Effector memory CD8-positive, alpha-beta T cell (primary cell): ENCODE data around the gene TRIM51G.
"Not testable (repeated sequence)": the region's sequence is repeated elsewhere in the genome, so short reads cannot be mapped to it uniquely, and the experiment has no call there.

Source experiments
- ATAC-seq: fragments of 150-1000 bp; cut with Tn5 transposase; replicated peaks from 2 replicates; pipeline ENCODE4 v1.10.0; 2021; ENCODE audit warnings: mild to moderate bottlenecking, moderate library complexity
- DNase-seq, 3 experiments: peaks; one replicate each; pipeline ENCODE4 v3.0.0; 2021
- H3K27ac Mint-ChIP-seq, 2 donors: one replicate each; pipeline ENCODE4 v1.8.0; 2022; ENCODE audit warnings: mild to moderate bottlenecking in 2 of 2, mixed read lengths in 2 of 2, moderate library complexity in 2 of 2
- H3K27me3 Mint-ChIP-seq, 2 donors: one replicate each; pipeline ENCODE4 v1.8.0; 2022; ENCODE audit warnings: mixed read lengths in 2 of 2
- H3K36me3 Mint-ChIP-seq: one replicate; pipeline ENCODE4 v1.8.0; 2022; ENCODE audit warnings: mild to moderate bottlenecking, moderate library complexity, mixed read lengths; ENCODE audit not compliant: insufficient read depth
- H3K4me1 Mint-ChIP-seq, 2 donors: one replicate each; pipeline ENCODE4 v1.8.0; 2022; ENCODE audit warnings: low read depth in 2 of 2, mixed read lengths in 2 of 2
- H3K4me3 Mint-ChIP-seq, 2 donors: one replicate each; pipeline ENCODE4 v1.8.0; 2022; ENCODE audit warnings: mild to moderate bottlenecking in 2 of 2, mixed read lengths in 2 of 2, moderate library complexity in 2 of 2
- H3K9me3 Mint-ChIP-seq, 2 donors: one replicate each; pipeline ENCODE4 v1.8.0; 2022; ENCODE audit warnings: mixed read lengths in 2 of 2
- total RNA-seq, 9 experiments: gene quantifications; one replicate each; lab custom pipeline; 2026; lab: John Stamatoyannopoulos, UW

TRIM51G gene
- 0 reads per million in 9 experiments for total RNA-seq

DNA sequence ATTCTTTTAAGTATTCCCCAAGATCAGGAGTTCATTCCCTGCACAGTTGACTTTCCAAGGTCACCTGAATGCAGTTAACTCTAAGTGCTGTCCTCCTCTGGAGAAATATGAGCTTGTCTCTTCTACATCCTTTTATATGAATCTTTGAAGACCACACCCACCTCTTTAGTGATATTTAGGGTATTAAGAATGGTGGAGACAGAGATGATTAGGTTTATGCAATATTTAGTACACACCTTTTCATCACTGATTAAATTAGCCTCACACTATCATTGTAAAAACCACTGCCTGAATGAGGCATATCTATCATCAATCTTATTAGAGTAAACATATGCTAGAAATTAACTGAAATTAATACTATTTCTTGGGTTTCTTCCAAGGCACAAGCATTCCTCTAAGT is at the start of gene TRIM51G:
TRIM51G (minus strand) TSS at position 101 of the 400 bp plus-strand sequence. CDS start 2,190 bp downstream, outside the sequence.
- not testable (repeated sequence) for H3K27ac Mint-ChIP-seq, H3K27me3 Mint-ChIP-seq, H3K36me3 Mint-ChIP-seq, H3K4me3 Mint-ChIP-seq, ATAC-seq, H3K4me1 Mint-ChIP-seq, DNase-seq, H3K9me3 Mint-ChIP-seq

DNA sequence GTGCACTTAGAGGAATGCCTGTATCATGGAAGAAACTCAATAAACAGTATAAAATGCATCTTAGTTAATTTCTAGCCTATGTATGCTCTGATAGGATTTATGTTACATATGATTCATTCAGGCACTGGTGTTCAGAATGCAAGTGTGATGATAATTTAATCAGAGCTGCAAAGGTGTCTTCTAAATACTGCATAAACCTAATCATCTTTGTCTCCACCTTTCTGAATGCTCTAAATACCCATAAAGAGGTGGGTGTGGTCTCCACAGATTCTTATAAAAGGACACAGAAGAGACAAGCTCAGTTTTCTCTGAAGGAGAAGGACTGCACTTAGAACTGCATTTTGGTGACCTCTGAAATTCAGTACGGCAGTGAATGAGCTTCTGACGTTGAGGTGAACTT is 44.8 kb upstream of the TRIM51G start, which contains the start of gene TRIM49B:
TRIM49B (plus strand) TSS at position 301 of the 400 bp plus-strand sequence. CDS start 2,777 bp downstream, outside the sequence.
- not testable (repeated sequence) for H3K27me3 Mint-ChIP-seq, H3K9me3 Mint-ChIP-seq, H3K4me3 Mint-ChIP-seq, DNase-seq, H3K4me1 Mint-ChIP-seq, H3K27ac Mint-ChIP-seq, H3K36me3 Mint-ChIP-seq, ATAC-seq

- ATAC-seq, H3K27me3 Mint-ChIP-seq, DNase-seq: not testable (repeated sequence)
Observed at GRCh38 chr11:48968592-48968991, 15.1 kb downstream of the TRIM51G start.

GRCh38 chr11:48955315-48956049 is 28.2 kb downstream of the TRIM51G start:
- not testable (repeated sequence) for H3K9me3 Mint-ChIP-seq, H3K4me1 Mint-ChIP-seq, H3K27ac Mint-ChIP-seq, H3K36me3 Mint-ChIP-seq, ATAC-seq, DNase-seq, H3K27me3 Mint-ChIP-seq, H3K4me3 Mint-ChIP-seq

More at GRCh38 chr11:48968592-48968991, 15.1 kb downstream of the TRIM51G start:
- not testable (repeated sequence) for H3K9me3 Mint-ChIP-seq, H3K36me3 Mint-ChIP-seq, H3K4me3 Mint-ChIP-seq, H3K4me1 Mint-ChIP-seq, H3K27ac Mint-ChIP-seq

- not testable (repeated sequence) for H3K9me3 Mint-ChIP-seq, H3K27ac Mint-ChIP-seq
Observed at GRCh38 chr11:48945796-48946195, 37.9 kb downstream of the TRIM51G start.

More at GRCh38 chr11:48945796-48946195, 37.9 kb downstream of the TRIM51G start:
- H3K27me3 Mint-ChIP-seq, H3K4me1 Mint-ChIP-seq, H3K36me3 Mint-ChIP-seq, DNase-seq, H3K4me3 Mint-ChIP-seq, ATAC-seq: not testable (repeated sequence)
